Parathyroid adenoma (tissue), 2 donors: ENCODE measurements around the gene FMNL2.
"Not testable (repeated sequence)": the region's sequence is repeated elsewhere in the genome, so short reads cannot be mapped to it uniquely, and the experiment has no call there.

ENCODE experiments used
- H2AFZ ChIP-seq: fragments of 300-600 bp; sonication (generic); one replicate; pipeline ENCODE4 v1.7.0; 2017; ENCODE audit warnings: antibody characterized with exemption, mild to moderate bottlenecking
- H3K27ac ChIP-seq: fragments of 300-600 bp; sonication (generic); one replicate; pipeline ENCODE4 v1.7.0; 2017
- H3K27me3 ChIP-seq: fragments of 300-600 bp; sonication (generic); one replicate; pipeline ENCODE4 v1.7.0; 2017; ENCODE audit warnings: low read length; ENCODE audit not compliant: control insufficient read depth, insufficient read depth
- H3K36me3 ChIP-seq: fragments of 300-600 bp; sonication (generic); one replicate; pipeline ENCODE4 v1.7.0; 2017; ENCODE audit warnings: low read length; ENCODE audit not compliant: control insufficient read depth, insufficient read depth
- H3K4me1 ChIP-seq: fragments of 300-600 bp; sonication (generic); one replicate; pipeline ENCODE4 v1.7.0; 2017; ENCODE audit warnings: control low read depth
- H3K4me2 ChIP-seq: fragments of 300-600 bp; sonication (generic); one replicate; pipeline ENCODE4 v1.7.0; 2017; ENCODE audit warnings: low read length
- H3K4me3 ChIP-seq: fragments of 300-600 bp; sonication (generic); one replicate; pipeline ENCODE4 v1.7.0; 2017; ENCODE audit warnings: low read depth, low read length
- H3K79me2 ChIP-seq: fragments of 300-600 bp; sonication (generic); one replicate; pipeline ENCODE4 v1.7.0; 2017; ENCODE audit warnings: control low read depth
- H3K9ac ChIP-seq: fragments of 300-600 bp; sonication (generic); one replicate; pipeline ENCODE4 v1.7.0; 2017; ENCODE audit warnings: mild to moderate bottlenecking
- H3K9me3 ChIP-seq: fragments of 300-600 bp; sonication (generic); one replicate; pipeline ENCODE4 v1.7.0; 2017; ENCODE audit warnings: low read length; ENCODE audit not compliant: control insufficient read depth
- TF ChIP-seq, protein P1 (sequence below): fragments of 300-600 bp; sonication (generic); IDR thresholded peaks from one replicate; pipeline ENCODE4 v1.7.0; 2017; ENCODE audit warnings: antibody characterized with exemption, mild to moderate bottlenecking
- donor health status: primary hyperparathyroidism.

Gene FMNL2

DNA sequence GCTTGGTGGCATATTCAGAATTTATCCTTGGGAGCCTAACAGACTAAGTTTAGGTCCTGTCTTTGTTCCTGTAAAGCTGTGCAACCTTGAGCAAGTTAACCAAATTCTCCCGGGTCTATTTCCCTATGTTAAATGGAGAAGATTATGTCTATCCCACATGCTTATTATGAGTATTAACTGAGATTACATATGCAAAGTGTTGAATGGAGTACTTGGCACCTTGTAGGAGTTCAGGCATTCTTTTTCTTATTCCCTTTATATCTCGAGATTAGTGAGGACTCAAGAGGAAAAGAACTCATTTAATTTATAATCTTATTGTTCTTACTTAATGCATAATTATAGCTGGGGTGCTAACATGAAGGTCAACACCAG, 184.6 kb downstream of the FMNL2 start:
- H3K27ac ChIP-seq: no peak overlapping the region
- TF ChIP-seq, protein P1, sequence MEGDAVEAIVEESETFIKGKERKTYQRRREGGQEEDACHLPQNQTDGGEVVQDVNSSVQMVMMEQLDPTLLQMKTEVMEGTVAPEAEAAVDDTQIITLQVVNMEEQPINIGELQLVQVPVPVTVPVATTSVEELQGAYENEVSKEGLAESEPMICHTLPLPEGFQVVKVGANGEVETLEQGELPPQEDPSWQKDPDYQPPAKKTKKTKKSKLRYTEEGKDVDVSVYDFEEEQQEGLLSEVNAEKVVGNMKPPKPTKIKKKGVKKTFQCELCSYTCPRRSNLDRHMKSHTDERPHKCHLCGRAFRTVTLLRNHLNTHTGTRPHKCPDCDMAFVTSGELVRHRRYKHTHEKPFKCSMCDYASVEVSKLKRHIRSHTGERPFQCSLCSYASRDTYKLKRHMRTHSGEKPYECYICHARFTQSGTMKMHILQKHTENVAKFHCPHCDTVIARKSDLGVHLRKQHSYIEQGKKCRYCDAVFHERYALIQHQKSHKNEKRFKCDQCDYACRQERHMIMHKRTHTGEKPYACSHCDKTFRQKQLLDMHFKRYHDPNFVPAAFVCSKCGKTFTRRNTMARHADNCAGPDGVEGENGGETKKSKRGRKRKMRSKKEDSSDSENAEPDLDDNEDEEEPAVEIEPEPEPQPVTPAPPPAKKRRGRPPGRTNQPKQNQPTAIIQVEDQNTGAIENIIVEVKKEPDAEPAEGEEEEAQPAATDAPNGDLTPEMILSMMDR: no peak

DNA sequence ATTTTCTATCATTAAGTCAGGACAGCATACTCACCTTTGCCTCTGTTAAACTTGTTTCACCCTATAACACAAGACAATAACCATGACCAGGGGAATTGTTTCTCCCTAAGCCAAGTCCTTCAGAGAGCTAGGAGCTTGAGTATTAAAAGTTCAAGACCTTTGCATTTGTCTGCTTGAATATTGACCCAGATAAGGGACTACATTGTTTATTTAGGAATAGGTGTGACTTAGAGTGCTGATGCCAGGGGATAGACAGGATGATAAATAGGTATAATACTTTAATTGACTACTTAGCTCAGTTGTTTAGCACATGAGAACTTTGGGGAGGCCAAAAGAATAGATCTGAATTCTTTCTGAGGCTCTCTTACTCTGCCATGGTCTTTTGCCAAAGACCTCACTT, 185.8 kb downstream of the FMNL2 start:
- H3K27me3 ChIP-seq: no peaks in the 10 kb centered on the region
- H3K9ac ChIP-seq: no peak overlapping the region
- peaks cover 6% of the 10 kb centered on the region for H3K4me1 ChIP-seq
- H3K79me2 ChIP-seq: no peaks in the 10 kb centered on the region
- H2AFZ ChIP-seq: no peak overlapping the region
- H3K9me3 ChIP-seq: no peaks in the 10 kb centered on the region
- no peaks in the 10 kb centered on the region for H3K36me3 ChIP-seq
- TF ChIP-seq, protein P1: no peak
- no peak overlapping the region for H3K4me3 ChIP-seq
- no peak overlapping the region for H3K27ac ChIP-seq
- H3K4me2 ChIP-seq: no peak overlapping the region

More for the DNA sequence above, 184.6 kb downstream of the FMNL2 start:
- no peaks in the 10 kb centered on the region for H3K36me3 ChIP-seq
- peaks cover 2% of the 10 kb centered on the region for H3K4me1 ChIP-seq
- H3K9me3 ChIP-seq: no peaks in the 10 kb centered on the region
- no peak overlapping the region for H3K4me3 ChIP-seq
- no peaks in the 10 kb centered on the region for H3K27me3 ChIP-seq
- no peak overlapping the region for H3K4me2 ChIP-seq
- H2AFZ ChIP-seq: no peak overlapping the region
- H3K9ac ChIP-seq: no peak overlapping the region
- peaks cover 2% of the 10 kb centered on the region for H3K79me2 ChIP-seq

DNA sequence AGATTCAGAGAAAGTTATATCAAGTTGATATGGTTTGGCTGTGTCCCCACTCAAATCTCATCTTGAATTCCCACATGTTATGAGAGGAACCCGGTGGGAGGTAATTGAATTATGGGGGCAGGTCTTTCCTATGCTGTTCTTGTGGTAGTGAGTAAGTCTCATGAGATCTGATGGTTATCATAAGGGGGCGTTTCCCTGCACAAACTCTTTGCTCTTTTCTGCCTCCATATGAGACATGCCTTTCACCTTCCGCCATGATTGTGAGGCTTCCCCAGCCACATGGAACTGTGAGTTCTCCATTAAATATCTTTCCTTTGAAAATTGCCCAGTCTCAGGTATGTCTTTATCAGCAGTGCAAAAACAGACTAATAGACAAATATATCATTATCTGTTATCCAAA, 187.5 kb downstream of the FMNL2 start:
- not testable (repeated sequence) for H3K79me2 ChIP-seq, H3K4me1 ChIP-seq, H3K27ac ChIP-seq, H3K9me3 ChIP-seq, H3K9ac ChIP-seq, H3K27me3 ChIP-seq, H3K4me3 ChIP-seq, H3K4me2 ChIP-seq, H3K36me3 ChIP-seq, H2AFZ ChIP-seq

DNA sequence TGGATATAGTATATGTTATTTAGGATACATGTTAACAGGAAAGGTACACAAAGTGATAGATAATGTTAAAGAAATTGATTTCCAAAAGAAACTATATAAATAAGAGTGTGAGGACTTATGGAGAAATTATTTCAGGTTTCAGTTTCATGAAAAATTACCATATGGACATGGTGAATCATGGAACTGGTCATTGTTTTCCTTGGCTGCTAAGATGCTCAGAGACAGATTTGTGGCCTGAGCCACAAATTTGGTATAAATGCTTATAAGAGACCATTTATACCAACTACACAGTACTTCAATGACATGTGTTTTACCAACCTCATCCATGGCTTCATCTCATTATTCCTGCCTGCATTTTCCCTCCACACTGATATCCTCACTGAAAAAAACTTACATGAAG, 188.1 kb downstream of the FMNL2 start:
- Histone ChIP-seq H3K4me3 (no peak overlapping the region), H3K9me3 (no peaks in the 10 kb centered on the region), H3K4me2 (no peak overlapping the region), H2AFZ (no peak overlapping the region), H3K27ac (no peak overlapping the region), H3K79me2 (no peaks in the 10 kb centered on the region), H3K4me1 (peaks cover 6% of the 10 kb centered on the region), H3K36me3 (no peaks in the 10 kb centered on the region), H3K27me3 (no peaks in the 10 kb centered on the region), H3K9ac (no peak overlapping the region)
- TF ChIP-seq, protein P1: no peak

DNA sequence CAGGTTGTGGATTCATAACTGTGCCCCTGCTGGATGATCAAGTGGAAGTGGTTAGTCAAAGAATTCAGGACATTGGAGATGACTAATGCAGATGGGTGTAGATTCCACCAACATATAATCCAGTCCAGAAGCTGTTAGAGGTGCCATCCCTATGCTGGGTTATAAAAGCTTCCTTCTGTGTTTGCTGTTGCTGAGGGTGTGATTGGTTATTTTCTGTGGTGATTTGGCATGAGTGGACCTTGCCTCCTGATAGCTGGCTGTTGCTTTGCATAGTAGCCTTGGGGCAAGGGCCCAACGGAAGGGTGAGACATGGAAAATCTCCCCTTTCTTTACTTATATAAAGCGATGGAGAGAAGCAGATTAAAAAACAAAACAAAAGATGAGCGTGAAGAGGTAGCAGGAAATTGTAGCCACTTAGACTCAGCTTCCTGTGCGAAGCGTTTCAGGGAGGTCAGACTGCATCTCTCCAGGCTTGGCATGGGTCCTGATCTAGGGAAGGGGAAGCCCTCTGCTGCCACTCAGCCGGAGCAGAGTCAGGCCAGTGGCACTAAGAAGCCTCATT, 190.4 kb downstream of the FMNL2 start:
- Histone ChIP-seq H3K79me2 (no peaks in the 10 kb centered on the region), H3K27me3 (no peaks in the 10 kb centered on the region), H3K27ac (no peak overlapping the region), H3K4me1 (peaks cover 6% of the 10 kb centered on the region), H2AFZ (no peak overlapping the region), H3K9ac (no peak overlapping the region), H3K4me3 (no peak overlapping the region), H3K9me3 (no peaks in the 10 kb centered on the region), H3K36me3 (no peaks in the 10 kb centered on the region), H3K4me2 (no peak overlapping the region)
- TF ChIP-seq, protein P1: no peak
